Pancreas (tissue), 10 donors: ENCODE data around the gene TRIM28. TPM values are rescaled to one million over a fixed set of nuclear protein-coding genes. Genes with fewer than 3 reads are reported as not detected.
"Not testable (repeated sequence)": the region's sequence is repeated elsewhere in the genome, so short reads cannot be mapped to it uniquely, and the experiment has no call there.

Experiments used
- ATAC-seq, 4 donors: fragments of 200-7000 bp; cut with Tn5 transposase; one replicate each; pipeline versions ENCODE4 v1.8.0 to v1.9.1; 2020; ENCODE audit warnings: mild to moderate bottlenecking in 4 of 4, moderate library complexity in 4 of 4
- DNase-seq, 6 donors: peaks; one replicate each; pipeline ENCODE4 v3.0.0-alpha.2; 2020
- FAIRE-seq: peaks from 2 replicates; lab custom pipeline; 2012; peaks lifted over from hg19 to GRCh38; lab: Jason Lieb, UNC
- H3K27ac ChIP-seq, 4 donors: fragments of 200-600 bp; sonication (generic); 1 replicate in 3 of 4; 2 replicates in 1 of 4; pipeline versions ENCODE4 v1.5.0 to v1.8.0; 2020
- H3K27me3 ChIP-seq, 4 donors: fragments of 200-600 bp; one replicate each; pipeline ENCODE4 v1.8.0; 2021
- H3K36me3 ChIP-seq, 3 donors: fragments of 200-600 bp; sonication (generic) in 1 of 3; one replicate each; pipeline versions ENCODE4 v1.5.0 to v1.8.0; 2020 to 2021
- H3K4me1 ChIP-seq, 3 donors: fragments of 200-600 bp; one replicate each; pipeline ENCODE4 v1.8.0; 2021
- H3K4me3 ChIP-seq, 4 donors: fragments of 200-600 bp; sonication (generic) in 2 of 4; one replicate each; pipeline versions ENCODE4 v1.5.0 to v1.8.0; 2020 to 2021
- H3K9me3 ChIP-seq, 4 donors: fragments of 200-600 bp; one replicate each; pipeline ENCODE4 v1.8.0; 2021
- WGBS, 2 donors: extraction: QIAGEN DNeasy Blood & Tissue Kit; methylation state at CpG; one replicate each; pipeline ENCODE4 v1.1.7; 2013; 5-methylcytosine and 5-hydroxymethylcytosine counted together
- intact Hi-C, 3 donors: fragments of 100-400 bp; cut with DNase I; formaldehyde crosslinking; loops; one replicate each; pipeline versions ENCODE4 v1.11.1 to v1.14.2; 2022
- polyA plus RNA-seq, 2 donors: library from polyadenylated mRNA; stranded (reverse); fragments of 200-250 nt; gene quantifications; one replicate each; pipeline ENCODE4 v1.2.3, GENCODE V29; 2013
- total RNA-seq, 6 donors: library from RNA; stranded (reverse); fragmentation: NEBNext Ultra II Directional in 4 of 6; extraction: Animal tissue kit (Norgen Biotek cat#: 25700) in 4 of 6; gene quantifications; one replicate each; pipeline versions ENCODE4 v1.2.1 to v1.2.4, GENCODE V29; 2021 to 2023
- TF ChIP-seq, protein P1 (sequence below), 4 donors: fragments of 200-600 bp; sonication (generic) in 3 of 4; IDR thresholded peaks; one replicate each; pipeline versions ENCODE4 v1.5.0 to v1.8.0; 2021; ENCODE audit warnings: antibody characterized with exemption in 4 of 4
- donor health status: healthy with polysubstance abuse.
- donor health status: DM: no; HTN: no; CAD: no; lungs with moderate emphysema.
- donor health status: DM: no; HTN: no; CAD: no.
- donor health status: control.
- donor health status: control.
- donor health status: Bipolar disorder and iron deficiency.
- donor health status: DM: yes; HTN: yes; CAD: no.
- donor health status: DM: no; HTN: no; CAD: no.
- donor health status: DM: no; HTN: no; CAD: no.
- donor health status: DM: yes; HTN: yes; CAD: no.

TRIM28 gene
- total and polyA plus RNA-seq, 8 donors = 128 to 212 (median 190) TPM

DNA sequence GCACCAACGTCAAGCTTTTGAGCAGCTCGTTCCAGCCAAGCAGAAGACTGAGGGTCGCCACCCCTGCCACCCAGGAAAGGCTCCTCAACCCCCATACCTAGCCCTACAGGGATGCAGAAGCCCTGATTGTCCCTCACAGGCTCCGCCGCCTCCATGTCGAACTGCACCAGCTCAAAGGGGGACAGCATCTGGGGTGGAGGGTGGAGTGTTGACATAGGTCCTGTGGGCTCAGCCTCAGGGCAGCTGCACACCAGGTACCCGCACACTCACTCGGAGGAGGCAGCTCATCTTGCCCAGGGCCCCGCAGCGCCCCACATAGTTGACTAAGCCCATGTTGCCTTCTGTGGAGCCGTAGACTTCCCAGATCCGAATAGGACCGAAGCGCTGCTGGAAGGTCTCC is 43.6 kb upstream of the TRIM28 start:
- H3K4me1 ChIP-seq = peaks cover 0 to 8% (median 6%) of the 10 kb centered on the region in 3 donors
- peak overlapping the region in 2 of 4 donors; percentile 55 to 59 for H3K4me3 ChIP-seq
- no peak for FAIRE-seq
- no peaks in the 10 kb centered on the region for H3K27me3 ChIP-seq
- H3K36me3 ChIP-seq = no peaks in the 10 kb centered on the region
- no peaks in the 10 kb centered on the region for H3K9me3 ChIP-seq
- no peak for ATAC-seq
- no peak overlapping the region for H3K27ac ChIP-seq
- intact Hi-C loops = no loop called here
- 92% methylated on average over 14 of the region's 14 CpGs for WGBS, 2 donors
- TF ChIP-seq, protein P1, sequence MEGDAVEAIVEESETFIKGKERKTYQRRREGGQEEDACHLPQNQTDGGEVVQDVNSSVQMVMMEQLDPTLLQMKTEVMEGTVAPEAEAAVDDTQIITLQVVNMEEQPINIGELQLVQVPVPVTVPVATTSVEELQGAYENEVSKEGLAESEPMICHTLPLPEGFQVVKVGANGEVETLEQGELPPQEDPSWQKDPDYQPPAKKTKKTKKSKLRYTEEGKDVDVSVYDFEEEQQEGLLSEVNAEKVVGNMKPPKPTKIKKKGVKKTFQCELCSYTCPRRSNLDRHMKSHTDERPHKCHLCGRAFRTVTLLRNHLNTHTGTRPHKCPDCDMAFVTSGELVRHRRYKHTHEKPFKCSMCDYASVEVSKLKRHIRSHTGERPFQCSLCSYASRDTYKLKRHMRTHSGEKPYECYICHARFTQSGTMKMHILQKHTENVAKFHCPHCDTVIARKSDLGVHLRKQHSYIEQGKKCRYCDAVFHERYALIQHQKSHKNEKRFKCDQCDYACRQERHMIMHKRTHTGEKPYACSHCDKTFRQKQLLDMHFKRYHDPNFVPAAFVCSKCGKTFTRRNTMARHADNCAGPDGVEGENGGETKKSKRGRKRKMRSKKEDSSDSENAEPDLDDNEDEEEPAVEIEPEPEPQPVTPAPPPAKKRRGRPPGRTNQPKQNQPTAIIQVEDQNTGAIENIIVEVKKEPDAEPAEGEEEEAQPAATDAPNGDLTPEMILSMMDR (IDR thresholded peaks at IDR 0.05) = no peak
- DNase-seq = peak in 2 of 6 donors; percentile 22 to 63

DNA sequence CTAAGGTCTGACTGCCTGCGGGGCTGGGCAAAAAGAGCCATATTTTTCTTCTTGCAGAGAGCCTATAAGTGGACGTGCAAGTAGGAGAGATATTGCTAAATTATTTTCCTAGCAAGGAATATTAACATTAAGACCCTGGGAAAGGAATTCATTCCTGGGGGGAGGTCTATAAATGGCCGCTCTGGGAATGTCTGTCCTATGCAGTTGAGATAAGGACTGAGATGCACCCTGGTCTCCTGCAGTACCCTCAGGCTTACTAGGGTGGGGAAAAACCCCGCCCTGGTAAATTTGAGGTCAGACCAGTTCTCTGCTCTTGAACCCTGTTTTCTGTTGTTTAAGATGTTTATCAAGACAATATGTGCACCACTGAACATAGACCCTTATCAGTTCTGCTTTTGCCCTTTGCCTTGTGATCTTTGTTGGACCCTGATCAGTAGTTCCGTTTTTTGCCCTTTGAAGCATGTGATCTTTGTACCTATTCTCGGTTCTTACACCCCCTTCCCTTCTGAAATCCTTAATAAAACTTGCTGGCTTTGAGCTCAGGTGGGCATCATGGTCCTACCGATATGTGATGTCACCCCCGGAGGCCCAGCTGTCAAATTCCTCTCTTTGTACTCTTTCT is 36.2 kb upstream of the TRIM28 start:
- H3K9me3 ChIP-seq, H3K36me3 ChIP-seq, H3K4me1 ChIP-seq, DNase-seq, H3K27ac ChIP-seq, FAIRE-seq, intact Hi-C loops, H3K4me3 ChIP-seq, ATAC-seq, H3K27me3 ChIP-seq: not testable (repeated sequence)
- WGBS, 2 donors = 68 to 71% methylated on average over 7 of the region's 8 CpGs

DNA sequence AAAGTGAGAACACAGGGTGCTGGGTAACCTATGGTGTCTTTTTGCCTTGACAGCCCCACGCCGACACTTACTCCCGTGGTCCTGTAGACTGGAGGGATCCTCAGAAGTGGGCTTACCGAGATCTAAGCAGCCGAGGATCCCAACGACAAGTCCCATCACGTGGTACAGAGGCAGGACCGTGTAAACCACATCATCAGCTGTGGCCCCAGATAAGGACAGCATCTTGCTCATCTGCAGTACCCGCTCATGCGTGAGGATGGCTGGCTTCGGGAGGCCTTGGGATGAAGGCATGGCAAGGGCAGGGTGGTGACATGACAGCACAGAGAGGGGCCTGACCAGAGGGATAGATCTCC is 34.2 kb upstream of the TRIM28 start:
- DNase-seq (no peak), ATAC-seq (no peak), FAIRE-seq (no peak)
- TF ChIP-seq, protein P1 (IDR thresholded peaks at IDR 0.05) = no peak
- Histone ChIP-seq H3K4me3 (no peak overlapping the region), H3K27me3 (no peaks in the 10 kb centered on the region), H3K27ac (no peak overlapping the region), H3K9me3 (no peaks in the 10 kb centered on the region), H3K36me3 (no peaks in the 10 kb centered on the region), H3K4me1 (peaks cover 0 to 7% (median 0%) of the 10 kb centered on the region in 3 donors)
- intact Hi-C loops = no loop called here
- 82 to 90% methylated on average over 11 of the region's 11 CpGs for WGBS, 2 donors

DNA sequence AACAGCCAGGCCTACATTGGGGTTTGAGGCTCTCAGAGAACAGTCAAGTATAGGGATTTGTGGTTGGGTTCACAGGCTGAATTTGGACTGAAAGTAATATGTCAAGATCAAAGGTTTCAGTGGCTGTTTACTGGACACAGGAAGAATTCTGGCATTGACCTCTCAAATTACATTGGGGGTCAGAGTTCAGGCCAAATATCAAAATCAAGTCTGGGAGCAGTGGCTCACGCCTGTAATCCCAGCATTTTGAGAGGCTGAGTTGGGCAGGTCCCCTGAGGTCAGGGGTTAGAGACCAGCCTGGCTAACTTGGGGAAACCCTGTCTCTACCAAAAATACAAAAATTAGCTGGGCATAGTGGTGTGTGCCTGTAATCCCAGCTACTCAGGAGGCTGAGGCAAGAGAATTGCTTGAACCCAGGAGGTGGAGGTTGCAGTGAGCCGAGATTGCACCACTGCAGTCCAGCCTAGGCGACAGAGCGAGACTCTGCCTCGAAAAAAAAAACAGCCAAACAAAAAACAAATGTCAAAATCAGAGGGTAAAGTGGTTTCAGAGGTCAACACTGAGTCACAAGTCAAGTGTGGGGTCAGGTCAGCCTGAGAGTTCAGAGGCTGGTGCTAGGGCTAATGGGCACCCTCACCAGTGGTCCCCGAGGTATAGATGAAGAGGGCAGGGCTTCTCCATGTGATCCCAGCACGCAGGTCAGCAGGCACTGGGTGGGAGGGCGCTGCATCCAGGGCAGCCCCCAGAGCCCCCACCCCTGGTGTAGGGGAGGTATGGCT is 33.6 kb upstream of the TRIM28 start:
- intact Hi-C loops = no loop called here
- H3K27ac ChIP-seq = no peak overlapping the region
- 79 to 85% methylated on average over 8 of the region's 8 CpGs for WGBS, 2 donors
- no peaks in the 10 kb centered on the region for H3K27me3 ChIP-seq
- no peaks in the 10 kb centered on the region for H3K36me3 ChIP-seq
- TF ChIP-seq, protein P1 (IDR thresholded peaks at IDR 0.05) = no peak
- ATAC-seq (no peak), FAIRE-seq (no peak), DNase-seq (no peak)
- peaks cover 0 to 7% (median 0%) of the 10 kb centered on the region in 3 donors for H3K4me1 ChIP-seq
- no peaks in the 10 kb centered on the region for H3K9me3 ChIP-seq
- H3K4me3 ChIP-seq = no peak overlapping the region

DNA sequence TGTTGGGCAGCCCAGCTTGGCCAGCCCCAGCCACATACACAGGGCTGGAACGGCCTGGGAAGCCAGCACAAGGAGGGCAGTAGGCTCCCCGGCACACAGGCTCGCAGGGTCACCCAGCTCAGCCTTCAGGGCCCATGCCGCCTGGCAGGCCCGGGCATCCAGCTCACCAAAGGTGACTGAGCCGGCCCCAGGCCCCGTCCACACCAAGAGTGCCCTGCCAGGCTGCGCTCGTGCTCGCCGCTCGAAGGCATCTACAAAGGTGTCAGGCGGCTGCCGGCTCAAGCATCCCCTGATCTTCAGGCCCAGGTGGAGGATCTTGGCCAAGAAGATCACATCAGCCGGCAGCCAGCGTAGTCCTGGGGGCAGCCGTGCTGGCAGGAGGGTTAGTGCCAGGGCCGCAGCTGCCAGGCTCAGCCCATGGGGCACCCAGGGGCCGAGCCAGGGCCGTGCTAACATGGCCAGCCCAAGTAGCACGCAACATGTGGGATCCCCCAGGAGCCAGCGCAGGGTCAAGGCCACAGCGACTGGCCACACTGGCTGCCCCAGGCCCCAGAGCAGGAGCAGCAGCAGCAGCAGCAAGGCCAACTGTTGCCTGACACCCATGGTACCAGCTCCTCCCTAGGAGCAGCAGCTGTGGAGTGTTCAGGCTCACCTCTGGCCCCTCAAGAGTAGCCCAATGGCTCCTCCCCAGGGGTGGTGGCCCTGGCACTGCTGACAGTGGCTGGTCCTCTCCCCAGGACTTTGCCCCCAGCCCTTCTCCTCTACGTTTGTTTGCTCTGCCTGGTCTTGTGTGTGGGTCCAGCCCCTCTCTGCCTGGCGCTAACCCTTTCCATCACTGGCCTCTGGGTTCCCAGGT is 32.3 kb upstream of the TRIM28 start, which contains the start of gene SLC27A5:
Gene SLC27A5, minus strand, starts transcription at position 640 of the 856 bp plus-strand sequence. Its CDS starts 37 bp downstream, at position 603.
- DNase-seq (peak in 2 of 6 donors; percentile 7 to 76), ATAC-seq (no peak), FAIRE-seq (no peak)
- intact Hi-C loops = no loop called here
- Histone ChIP-seq H3K4me1 (peaks cover 0 to 7% (median 0%) of the 10 kb centered on the region in 3 donors), H3K9me3 (no peaks in the 10 kb centered on the region), H3K27ac (no peak within 1 kb of the TSS), H3K4me3 (no peak within 1 kb of the TSS), H3K36me3 (peaks cover 0 to under 1% (median 0%) of the 10 kb centered on the region in 3 donors), H3K27me3 (no peaks in the 10 kb centered on the region)
- WGBS, 2 donors = 75 to 83% methylated on average over 25 of the region's 25 CpGs
- TF ChIP-seq, protein P1 (IDR thresholded peaks at IDR 0.05) = no peak
